Uterus (tissue), 4 donors: ENCODE results near the gene MRPL28. TPM values are rescaled to one million over a fixed set of nuclear protein-coding genes. Genes with fewer than 3 reads are reported as not detected.
A peak's percentile ranks its signal among the peaks of the same experiment; 100 is the strongest.
"Not testable (repeated sequence)": the region's sequence is repeated elsewhere in the genome, so short reads cannot be mapped to it uniquely, and the experiment has no call there.

Experiments
- DNase-seq, 2 donors: peaks; one replicate each; pipeline ENCODE4 v3.0.0-alpha.2; 2019 to 2020
- H3K27ac ChIP-seq, 2 donors: fragments of 200-600 bp; sonication (generic); 1 replicate in 1 of 2; 2 replicates in 1 of 2; pipeline ENCODE4 v1.5.1; 2016 to 2018
- H3K27me3 ChIP-seq, 2 donors: fragments of 200-600 bp; sonication (generic); one replicate each; pipeline ENCODE4 v1.5.1; 2018 to 2019; ENCODE audit warnings: control low read depth in 1 of 2
- H3K36me3 ChIP-seq, 2 donors: fragments of 200-600 bp; sonication (generic); one replicate each; pipeline ENCODE4 v1.5.1; 2019; ENCODE audit warnings: control low read depth in 1 of 2
- H3K4me1 ChIP-seq, 2 donors: fragments of 200-600 bp; sonication (generic); one replicate each; pipeline ENCODE4 v1.5.1; 2018 to 2019; ENCODE audit warnings: control low read depth in 1 of 2
- H3K4me3 ChIP-seq, 2 donors: fragments of 200-600 bp; sonication (generic); 1 replicate in 1 of 2; 2 replicates in 1 of 2; pipeline ENCODE4 v1.5.1; 2018 to 2019; ENCODE audit warnings: mild to moderate bottlenecking in 1 of 2
- H3K9me3 ChIP-seq, 2 donors: fragments of 200-600 bp; sonication (generic); one replicate each; pipeline ENCODE4 v1.5.1; 2019; ENCODE audit warnings: control low read depth in 1 of 2
- POLR2A ChIP-seq, 2 donors: fragments of 450-650 bp; IDR thresholded peaks; one replicate each; pipeline ENCODE4 v1.6.1; 2016; ENCODE audit warnings: antibody characterized with exemption in 2 of 2, mild to moderate bottlenecking in 1 of 2, moderate library complexity in 1 of 2
- intact Hi-C: fragments of 100-400 bp; cut with DNase I; formaldehyde crosslinking; loops from one replicate; pipeline ENCODE4 v1.15.1; 2023; ENCODE audit warnings: low total_unique reads
- total RNA-seq, 4 donors: library from RNA; depleted of rRNA in 3 of 4; stranded (reverse); fragments of >200 nt in 3 of 4; gene quantifications; one replicate each; pipeline versions ENCODE4 v1.1.0 to v1.2.4, GENCODE V29; 2014 to 2023
- TF ChIP-seq, protein P1 (sequence below), 4 experiments: fragments of 200-600 bp in 2 of 4; fragments of 450-650 bp in 2 of 4; sonication (generic) in 2 of 4; IDR thresholded peaks; one replicate each; pipeline ENCODE4 v1.5.1; 2016 to 2019; ENCODE audit warnings: antibody characterized with exemption in 4 of 4, mild to moderate bottlenecking in 2 of 4, moderate library complexity in 1 of 4
- donor health status: DM: yes; HTN: yes; CAD: no.

The MRPL28 gene
- total RNA-seq, 4 donors from 2014 or later, result 32.4 to 97.3 (median 50.1) TPM

GRCh38 chr16:396605-397004 is 26.3 kb upstream of the MRPL28 start:
- Histone ChIP-seq H3K27ac (peak overlapping the region; percentile 89 to 91), H3K9me3 (no peaks in the 10 kb centered on the region), H3K4me1 (peaks cover 2% of the 10 kb centered on the region in 2 donors), H3K36me3 (no peaks in the 10 kb centered on the region), H3K27me3 (no peaks in the 10 kb centered on the region), H3K4me3 (peak overlapping the region; percentile 34 to 74)
- TF ChIP-seq, protein P1, sequence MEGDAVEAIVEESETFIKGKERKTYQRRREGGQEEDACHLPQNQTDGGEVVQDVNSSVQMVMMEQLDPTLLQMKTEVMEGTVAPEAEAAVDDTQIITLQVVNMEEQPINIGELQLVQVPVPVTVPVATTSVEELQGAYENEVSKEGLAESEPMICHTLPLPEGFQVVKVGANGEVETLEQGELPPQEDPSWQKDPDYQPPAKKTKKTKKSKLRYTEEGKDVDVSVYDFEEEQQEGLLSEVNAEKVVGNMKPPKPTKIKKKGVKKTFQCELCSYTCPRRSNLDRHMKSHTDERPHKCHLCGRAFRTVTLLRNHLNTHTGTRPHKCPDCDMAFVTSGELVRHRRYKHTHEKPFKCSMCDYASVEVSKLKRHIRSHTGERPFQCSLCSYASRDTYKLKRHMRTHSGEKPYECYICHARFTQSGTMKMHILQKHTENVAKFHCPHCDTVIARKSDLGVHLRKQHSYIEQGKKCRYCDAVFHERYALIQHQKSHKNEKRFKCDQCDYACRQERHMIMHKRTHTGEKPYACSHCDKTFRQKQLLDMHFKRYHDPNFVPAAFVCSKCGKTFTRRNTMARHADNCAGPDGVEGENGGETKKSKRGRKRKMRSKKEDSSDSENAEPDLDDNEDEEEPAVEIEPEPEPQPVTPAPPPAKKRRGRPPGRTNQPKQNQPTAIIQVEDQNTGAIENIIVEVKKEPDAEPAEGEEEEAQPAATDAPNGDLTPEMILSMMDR (IDR thresholded peaks at IDR 0.05), result no peak
- TF ChIP-seq POLR2A (IDR thresholded peaks at IDR 0.05), result no peak
- intact Hi-C loops, result no loop called here
- DNase-seq, result peak in 1 of 2 donors; percentile 58

DNA sequence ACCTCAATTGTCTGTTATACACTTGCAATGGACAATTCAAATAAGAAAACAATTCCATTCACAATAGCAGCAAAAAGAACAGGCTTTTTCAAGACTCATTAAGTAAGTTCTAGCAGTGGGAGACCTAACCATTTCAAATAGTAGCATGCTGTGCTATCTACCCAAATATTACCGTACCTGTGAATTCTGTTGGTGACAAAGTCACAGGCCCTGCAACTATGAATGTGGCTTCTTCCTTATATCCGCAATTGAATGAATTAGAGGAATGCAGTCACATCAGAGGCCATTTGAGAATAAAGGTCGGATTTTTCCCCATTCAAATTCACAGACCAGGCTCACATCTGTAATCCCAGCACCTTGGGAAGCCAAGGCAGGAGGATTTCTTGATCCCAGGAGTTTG is 25.9 kb upstream of the MRPL28 start:
- no peak for DNase-seq
- Histone ChIP-seq H3K36me3 (no peaks in the 10 kb centered on the region), H3K27ac (peak overlapping the region; percentile 89 to 91), H3K9me3 (no peaks in the 10 kb centered on the region), H3K4me1 (peaks cover 2% of the 10 kb centered on the region in 2 donors), H3K4me3 (peak overlapping the region in 1 of 2 donors; percentile 74), H3K27me3 (no peaks in the 10 kb centered on the region)
- intact Hi-C loops, result no loop called here
- TF ChIP-seq, protein P1 (IDR thresholded peaks at IDR 0.05), result no peak
- no peak for TF ChIP-seq POLR2A (IDR thresholded peaks at IDR 0.05)

DNA sequence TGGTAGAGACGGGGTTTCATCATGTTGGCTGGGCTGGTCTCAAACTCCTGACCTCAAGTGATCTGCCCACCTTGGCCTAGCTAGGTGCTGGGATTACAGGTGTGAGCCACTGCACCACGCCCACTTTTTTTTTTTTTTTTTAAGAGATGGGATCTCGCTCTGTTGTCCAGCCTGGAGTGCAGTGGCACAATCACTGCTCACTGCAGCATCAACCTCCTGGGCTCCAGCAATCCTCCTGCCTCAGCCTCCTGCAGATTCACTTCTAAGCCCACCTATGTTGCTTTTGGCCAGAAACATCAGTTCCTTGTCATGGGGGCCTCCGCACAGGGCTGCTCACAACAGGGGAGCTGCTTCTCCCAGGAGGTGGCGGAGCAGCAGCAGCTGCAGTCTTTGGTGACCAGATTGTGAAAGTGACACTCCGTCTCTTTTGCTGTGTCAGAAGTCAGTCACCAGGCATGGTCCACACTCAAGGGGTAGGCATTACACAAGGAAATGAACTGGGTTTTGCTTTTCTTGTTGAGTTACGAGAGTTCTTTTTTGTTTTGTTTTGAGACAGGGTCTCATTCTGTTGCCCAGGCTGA is 22.2 kb upstream of the MRPL28 start:
- no peaks in the 10 kb centered on the region for H3K27me3 ChIP-seq
- H3K9me3 ChIP-seq, result no peaks in the 10 kb centered on the region
- H3K27ac ChIP-seq, result no peak overlapping the region
- intact Hi-C loops, result no loop called here
- H3K4me1 ChIP-seq, result no peaks in the 10 kb centered on the region
- DNase-seq, result no peak
- TF ChIP-seq POLR2A (IDR thresholded peaks at IDR 0.05), result no peak
- TF ChIP-seq, protein P1 (IDR thresholded peaks at IDR 0.05), result no peak
- H3K4me3 ChIP-seq, result no peak overlapping the region
- no peaks in the 10 kb centered on the region for H3K36me3 ChIP-seq

DNA sequence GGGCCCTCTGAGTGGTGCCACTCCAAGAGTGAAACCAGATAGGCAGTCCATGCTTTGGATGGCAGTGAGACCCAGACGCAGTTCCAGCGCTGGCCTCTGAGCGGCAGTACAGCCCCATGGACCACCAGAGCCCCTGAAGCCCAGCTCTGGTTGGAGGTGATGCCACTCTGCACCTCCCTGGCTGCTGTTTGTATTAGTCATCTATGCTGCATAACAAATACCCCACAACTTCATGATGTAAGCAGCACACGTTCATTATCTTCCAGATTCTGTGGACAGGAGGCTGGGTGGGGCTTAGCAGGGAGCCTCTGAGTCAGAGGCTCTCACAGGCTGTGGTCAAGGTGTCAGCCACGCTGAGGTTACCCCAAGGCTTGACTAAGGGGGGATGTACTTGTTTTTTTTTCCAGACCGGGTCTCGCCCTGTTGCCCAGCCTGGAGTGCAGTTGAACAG is 21.6 kb upstream of the MRPL28 start:
- intact Hi-C loops, result no loop called here
- DNase-seq, result peak in 1 of 2 donors; percentile 58
- Histone ChIP-seq H3K27me3 (no peaks in the 10 kb centered on the region), H3K4me3 (no peak overlapping the region), H3K9me3 (no peaks in the 10 kb centered on the region), H3K27ac (no peak overlapping the region), H3K36me3 (no peaks in the 10 kb centered on the region), H3K4me1 (no peaks in the 10 kb centered on the region)
- TF ChIP-seq, protein P1 (IDR thresholded peaks at IDR 0.05), result peak; percentile 16 to 59 (median 52)
- no peak for TF ChIP-seq POLR2A (IDR thresholded peaks at IDR 0.05)

DNA sequence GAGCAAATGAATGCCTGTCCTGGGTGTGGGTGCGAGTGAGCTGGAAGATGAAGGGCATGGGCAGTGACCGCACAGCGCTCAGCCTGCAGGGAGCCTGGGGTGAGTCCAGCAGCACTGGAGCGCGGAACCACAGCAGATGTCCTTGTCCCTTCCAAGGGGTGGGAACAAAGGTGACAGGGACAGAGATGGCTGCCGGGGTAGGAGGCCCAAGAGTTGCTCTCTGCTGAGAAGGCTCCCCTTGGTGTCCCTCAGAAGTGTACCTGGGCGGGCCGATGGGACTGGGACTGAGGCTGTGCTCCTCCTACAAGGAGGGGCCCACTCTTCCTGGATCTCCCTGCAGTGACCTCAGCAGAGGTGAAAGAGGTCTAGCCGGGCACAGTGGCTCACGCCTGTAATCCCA is 19.0 kb upstream of the MRPL28 start:
- H3K9me3 ChIP-seq, result no peaks in the 10 kb centered on the region
- H3K4me1 ChIP-seq, result no peaks in the 10 kb centered on the region
- no peaks in the 10 kb centered on the region for H3K27me3 ChIP-seq
- H3K4me3 ChIP-seq, result no peak overlapping the region
- intact Hi-C loops, result no loop called here
- TF ChIP-seq, protein P1 (IDR thresholded peaks at IDR 0.05), result no peak
- no peak for TF ChIP-seq POLR2A (IDR thresholded peaks at IDR 0.05)
- H3K27ac ChIP-seq, result no peak overlapping the region
- no peak for DNase-seq
- H3K36me3 ChIP-seq, result no peaks in the 10 kb centered on the region

- H3K27me3 ChIP-seq, intact Hi-C loops, H3K36me3 ChIP-seq, H3K4me1 ChIP-seq, H3K4me3 ChIP-seq, H3K27ac ChIP-seq, DNase-seq, H3K9me3 ChIP-seq: not testable (repeated sequence)
Measured at GRCh38 chr16:387761-388666, 17.7 kb upstream of the MRPL28 start.
